Activated naive CD8-positive, alpha-beta T cell treated with anti-CD3 and anti-CD28 coated beads, Interleukin-2, amount 10 ng/mL, durations not matched to agents 7 days and 5 days (primary cell): ENCODE data around the gene FREY1. TPM values are rescaled to one million over a fixed set of nuclear protein-coding genes. Genes with fewer than 3 reads are reported as not detected.
"Not testable (repeated sequence)": the region's sequence is repeated elsewhere in the genome, so short reads cannot be mapped to it uniquely, and the experiment has no call there.

Experiments used
- ATAC-seq: fragments of 150-1000 bp; cut with Tn5 transposase; one replicate; pipeline ENCODE4 v1.10.0; 2021; ENCODE audit warnings: low read depth, moderate library complexity
- POLR2A ChIA-PET: fragments of 350-600 bp; sonication (Branson Sonifier 250); formaldehyde crosslinking; loops from one replicate; lab custom pipeline; 2021; ENCODE audit warnings: antibody characterized with exemption; lab: Charles Lee
- DNase-seq: peaks from one replicate; pipeline ENCODE4 v3.0.0; 2021
- H3K27ac Mint-ChIP-seq: one replicate; pipeline ENCODE4 v1.8.0; 2022; ENCODE audit warnings: mild to moderate bottlenecking, mixed read lengths
- H3K27me3 Mint-ChIP-seq: one replicate; pipeline ENCODE4 v1.8.0; 2022; ENCODE audit warnings: mild to moderate bottlenecking, moderate library complexity, mixed read lengths
- H3K36me3 Mint-ChIP-seq: one replicate; pipeline ENCODE4 v1.8.0; 2021; ENCODE audit warnings: mild to moderate bottlenecking, mixed read lengths
- H3K4me1 Mint-ChIP-seq: one replicate; pipeline ENCODE4 v1.8.0; 2021; ENCODE audit warnings: mixed read lengths
- H3K4me3 Mint-ChIP-seq: one replicate; pipeline ENCODE4 v1.8.0; 2022; ENCODE audit warnings: mild to moderate bottlenecking, moderate library complexity, mixed read lengths
- H3K9me3 Mint-ChIP-seq: one replicate; pipeline ENCODE4 v1.8.0; 2021; ENCODE audit warnings: mixed read lengths
- total RNA-seq, 2 experiments: library from RNA; stranded (reverse); gene quantifications; one replicate each; pipeline ENCODE4 v1.2.3, GENCODE V29; 2021

Gene FREY1
- total RNA-seq, 2 experiments from 2014 or later: 3.9 TPM

- Mint-ChIP-seq H3K27me3 (peaks cover 26% of the 10 kb centered on the region), H3K9me3 (no peaks in the 10 kb centered on the region), H3K4me3 (no peak overlapping the region), H3K27ac (no peak overlapping the region), H3K36me3 (no peaks in the 10 kb centered on the region), H3K4me1 (peaks cover 2% of the 10 kb centered on the region)
- DNase-seq: no peak
- POLR2A ChIA-PET: no interaction called here
- no peak for ATAC-seq
These were observed 4.4 kb downstream of the FREY1 start for GRCh38 chr11:45902452-45903380.

GRCh38 chr11:45901626-45902025 is 5.4 kb downstream of the FREY1 start:
- H3K27ac Mint-ChIP-seq: no peak overlapping the region
- H3K36me3 Mint-ChIP-seq: no peaks in the 10 kb centered on the region
- peaks cover 2% of the 10 kb centered on the region for H3K4me1 Mint-ChIP-seq
- DNase-seq: no peak
- H3K4me3 Mint-ChIP-seq: no peak overlapping the region
- H3K9me3 Mint-ChIP-seq: no peaks in the 10 kb centered on the region
- POLR2A ChIA-PET: interaction anchor here (0.9 to 1.5 kb wide), 2 partner anchors 15 to 17 kb away, joined by 3 to 7 read pairs; partner anchors contain the start of gene PEX16
- no peak for ATAC-seq
- H3K27me3 Mint-ChIP-seq: peaks cover 32% of the 10 kb centered on the region

GRCh38 chr11:45900916-45901617 is 6.0 kb downstream of the FREY1 start:
- ATAC-seq: no peak
- no peaks in the 10 kb centered on the region for H3K9me3 Mint-ChIP-seq
- peaks cover 32% of the 10 kb centered on the region for H3K27me3 Mint-ChIP-seq
- DNase-seq: no peak
- H3K4me1 Mint-ChIP-seq: no peaks in the 10 kb centered on the region
- H3K4me3 Mint-ChIP-seq: peak overlapping the region; percentile 29
- H3K36me3 Mint-ChIP-seq: no peaks in the 10 kb centered on the region
- no peak overlapping the region for H3K27ac Mint-ChIP-seq
- POLR2A ChIA-PET: interaction anchor here (0.9 to 1.5 kb wide), 2 partner anchors 16 to 17 kb away, joined by 3 to 7 read pairs; partner anchors contain the start of gene PEX16

- not testable (repeated sequence) for H3K27ac Mint-ChIP-seq, H3K36me3 Mint-ChIP-seq, DNase-seq, ATAC-seq, H3K9me3 Mint-ChIP-seq, H3K4me1 Mint-ChIP-seq
- peak overlapping the region; percentile 29 for H3K4me3 Mint-ChIP-seq
- peaks cover 33% of the 10 kb centered on the region for H3K27me3 Mint-ChIP-seq
- POLR2A ChIA-PET: interaction anchor here (1.5 kb wide), 1 partner anchor 16 kb away, joined by 7 read pairs; the partner anchor contains the start of gene PEX16
These were observed 6.8 kb downstream of the FREY1 start for GRCh38 chr11:45900175-45900800.

GRCh38 chr11:45899448-45900174 is 7.5 kb downstream of the FREY1 start:
- ATAC-seq (peak; percentile 75), DNase-seq (peak; percentile 74)
- POLR2A ChIA-PET: interaction anchor here (2.1 kb wide), 1 partner anchor 18 kb away, joined by 9 read pairs; the partner anchor contains the start of gene PEX16
- Mint-ChIP-seq H3K4me1 (no peaks in the 10 kb centered on the region), H3K4me3 (peak overlapping the region; percentile 56), H3K27ac (no peak overlapping the region), H3K36me3 (no peaks in the 10 kb centered on the region), H3K27me3 (peaks cover 35% of the 10 kb centered on the region), H3K9me3 (no peaks in the 10 kb centered on the region)

GRCh38 chr11:45899086-45899447 is 8.0 kb downstream of the FREY1 start:
- POLR2A ChIA-PET: interaction anchor here (2.1 kb wide), 1 partner anchor 19 kb away, joined by 9 read pairs; the partner anchor contains the start of gene PEX16
- Mint-ChIP-seq H3K4me1 (no peaks in the 10 kb centered on the region), H3K9me3 (no peaks in the 10 kb centered on the region), H3K4me3 (peak overlapping the region; percentile 56), H3K36me3 (no peaks in the 10 kb centered on the region), H3K27ac (no peak overlapping the region), H3K27me3 (peaks cover 35% of the 10 kb centered on the region)
- ATAC-seq (no peak), DNase-seq (no peak)

- no peaks in the 10 kb centered on the region for H3K9me3 Mint-ChIP-seq
- no peak for ATAC-seq
These were observed 9.5 kb downstream of the FREY1 start for GRCh38 chr11:45897556-45897955.

GRCh38 chr11:45896422-45896984 is 10.6 kb downstream of the FREY1 start:
- no peak overlapping the region for H3K4me3 Mint-ChIP-seq
- POLR2A ChIA-PET: no interaction called here
- H3K9me3 Mint-ChIP-seq: no peaks in the 10 kb centered on the region
- H3K27ac Mint-ChIP-seq: no peak overlapping the region
- H3K4me1 Mint-ChIP-seq: no peaks in the 10 kb centered on the region
- DNase-seq: no peak
- no peak for ATAC-seq
- peaks cover 35% of the 10 kb centered on the region for H3K27me3 Mint-ChIP-seq
- no peaks in the 10 kb centered on the region for H3K36me3 Mint-ChIP-seq

More at GRCh38 chr11:45897556-45897955, 9.5 kb downstream of the FREY1 start:
- no peak overlapping the region for H3K4me3 Mint-ChIP-seq
- POLR2A ChIA-PET: interaction anchor here (2.1 kb wide), 1 partner anchor 20 kb away, joined by 9 read pairs; the partner anchor contains the start of gene PEX16
- H3K27me3 Mint-ChIP-seq: peaks cover 35% of the 10 kb centered on the region
- H3K27ac Mint-ChIP-seq: no peak overlapping the region
- no peaks in the 10 kb centered on the region for H3K36me3 Mint-ChIP-seq
- no peaks in the 10 kb centered on the region for H3K4me1 Mint-ChIP-seq
- no peak for DNase-seq

- POLR2A ChIA-PET: no interaction called here
- Mint-ChIP-seq H3K27ac (no peak overlapping the region), H3K4me3 (no peak overlapping the region), H3K27me3 (peaks cover 30% of the 10 kb centered on the region), H3K4me1 (no peaks in the 10 kb centered on the region), H3K36me3 (no peaks in the 10 kb centered on the region), H3K9me3 (no peaks in the 10 kb centered on the region)
- ATAC-seq: no peak
- no peak for DNase-seq
These were observed 11.4 kb downstream of the FREY1 start for GRCh38 chr11:45895553-45896259.

- no peak for DNase-seq
- Mint-ChIP-seq H3K27ac (no peak overlapping the region), H3K9me3 (no peaks in the 10 kb centered on the region), H3K36me3 (no peaks in the 10 kb centered on the region), H3K4me1 (no peaks in the 10 kb centered on the region), H3K4me3 (no peak overlapping the region), H3K27me3 (peaks cover 29% of the 10 kb centered on the region)
- no peak for ATAC-seq
- POLR2A ChIA-PET: no interaction called here
These were observed 12.4 kb downstream of the FREY1 start for GRCh38 chr11:45894555-45895247.

- Mint-ChIP-seq H3K27ac (no peak overlapping the region), H3K4me1 (no peaks in the 10 kb centered on the region), H3K9me3 (no peaks in the 10 kb centered on the region), H3K27me3 (peaks cover 16% of the 10 kb centered on the region), H3K36me3 (no peaks in the 10 kb centered on the region), H3K4me3 (no peak overlapping the region)
- DNase-seq: no peak
- ATAC-seq: no peak
- POLR2A ChIA-PET: no interaction called here
These were observed 14.2 kb downstream of the FREY1 start for GRCh38 chr11:45892856-45893255.
